Activated naive CD4-positive, alpha-beta T cell treated with anti-CD3 and anti-CD28 coated beads, Interleukin-2, amount 10 ng/mL, durations not matched to agents 5 hours and 36 hours (primary cell): ENCODE results near the gene CNGA2. TPM values are rescaled to one million over a fixed set of nuclear protein-coding genes. Genes with fewer than 3 reads are reported as not detected.

ENCODE experiments used
- total RNA-seq, 2 experiments: library from RNA; stranded (reverse); gene quantifications; one replicate each; pipeline ENCODE4 v1.2.3, GENCODE V29; 2021

The CNGA2 gene
- total RNA-seq, result not detected

GRCh38 chrX:151734446-151734845 lies at the start of gene CNGA2:
TSS of gene CNGA2 (plus strand) at chrX:151734746. CDS start at chrX:151738484, 3,738 bp downstream.

GRCh38 chrX:151694661-151695582 lies 39.6 kb upstream of the CNGA2 start, which contains the start of gene PRRG3:
TSS of gene PRRG3 (plus strand) at chrX:151695458. CDS start at chrX:151698815, 3,357 bp downstream.

GRCh38 chrX:151715752-151716151 lies 18.8 kb upstream of the CNGA2 start, which contains the start of gene FATE1:
TSS of gene FATE1 (plus strand) at chrX:151716035. CDS start at chrX:151716120, 85 bp downstream.

Other genes with a start within 250 kb of the CNGA2 start
- not detected for gene PASD1, start 171.1 kb upstream of the CNGA2 start, total RNA-seq
- not detected for gene PRRG3, start 39.3 kb upstream of the CNGA2 start, total RNA-seq
- not detected for gene FATE1, start 18.7 kb upstream of the CNGA2 start, total RNA-seq
- gene MAGEA4, start 178.1 kb downstream of the CNGA2 start, total RNA-seq, result not detected
- not detected for gene GABRE, start 239.9 kb downstream of the CNGA2 start, total RNA-seq